COLO668 (cell line): ENCODE measurements around the gene SIRT3.
"Not testable (repeated sequence)": the region's sequence is repeated elsewhere in the genome, so short reads cannot be mapped to it uniquely, and the experiment has no call there.

ENCODE experiments used
- DNase-seq: peaks from one replicate; lab custom pipeline; 2025; ENCODE audit not compliant: unreplicated experiment; lab: John Stamatoyannopoulos, UW

The SIRT3 gene

DNA sequence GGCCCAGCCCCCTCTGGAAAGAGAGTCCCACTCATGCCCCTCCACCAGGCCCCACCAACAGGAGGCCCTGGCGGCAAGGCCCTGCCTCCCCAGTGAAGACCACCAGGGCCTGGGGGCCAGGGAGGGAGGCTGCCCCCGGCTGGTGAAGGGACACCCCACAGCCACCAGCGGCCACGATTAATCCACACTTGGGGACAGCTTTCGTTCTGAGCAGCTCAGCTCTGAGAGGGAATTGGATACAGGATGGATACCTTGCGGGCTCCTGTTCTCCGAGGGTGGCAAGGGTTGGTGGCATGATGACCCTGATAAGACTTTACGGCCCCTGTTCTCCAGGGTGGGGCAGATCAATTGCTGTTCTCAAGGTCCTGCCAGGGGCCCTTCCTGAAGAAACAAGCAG is 35.2 kb upstream of the SIRT3 start:
- DNase-seq, result no peak

DNA sequence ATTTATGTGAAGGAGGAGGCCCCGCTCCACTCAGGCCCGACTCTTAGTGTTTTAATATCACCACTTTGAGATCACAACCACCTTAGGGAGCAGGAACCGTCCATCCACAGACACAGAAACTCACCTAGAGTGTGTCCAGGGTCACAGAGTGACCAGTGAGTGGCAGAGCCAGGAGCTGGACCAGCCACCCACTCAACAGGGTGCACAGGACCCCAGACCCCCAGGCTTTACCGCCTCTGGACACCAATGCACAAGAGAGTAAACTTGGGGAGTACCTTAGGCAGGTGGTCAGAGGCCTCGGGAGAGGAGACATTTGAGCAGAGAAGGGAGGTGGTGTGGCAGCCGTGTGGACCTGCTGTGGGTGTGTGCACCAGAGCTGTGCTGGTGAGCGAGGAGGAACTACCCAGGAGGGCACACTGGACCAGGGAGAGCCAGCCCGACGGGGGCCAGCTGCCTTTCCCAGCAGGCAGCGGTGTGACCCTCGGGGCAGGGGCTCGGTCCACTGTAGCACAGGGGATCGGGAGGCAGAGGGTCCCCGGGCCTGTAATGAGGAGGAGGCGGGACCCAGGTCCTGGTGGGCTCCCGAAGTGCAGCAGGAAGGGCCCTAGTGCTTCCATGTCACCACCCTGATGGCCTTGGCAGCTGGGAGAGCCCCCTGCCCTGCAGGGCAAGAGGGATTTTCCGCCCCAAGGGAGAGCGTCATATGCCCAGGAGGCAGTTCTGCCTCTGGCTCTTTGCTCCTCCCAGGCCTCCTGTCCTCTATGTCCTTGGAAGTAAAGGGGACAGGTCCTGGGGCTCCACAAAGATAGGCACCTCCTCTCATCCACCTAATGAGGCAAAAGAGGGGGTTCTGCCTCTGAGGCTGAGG is 34.5 kb upstream of the SIRT3 start:
- DNase-seq, result no peak

DNA sequence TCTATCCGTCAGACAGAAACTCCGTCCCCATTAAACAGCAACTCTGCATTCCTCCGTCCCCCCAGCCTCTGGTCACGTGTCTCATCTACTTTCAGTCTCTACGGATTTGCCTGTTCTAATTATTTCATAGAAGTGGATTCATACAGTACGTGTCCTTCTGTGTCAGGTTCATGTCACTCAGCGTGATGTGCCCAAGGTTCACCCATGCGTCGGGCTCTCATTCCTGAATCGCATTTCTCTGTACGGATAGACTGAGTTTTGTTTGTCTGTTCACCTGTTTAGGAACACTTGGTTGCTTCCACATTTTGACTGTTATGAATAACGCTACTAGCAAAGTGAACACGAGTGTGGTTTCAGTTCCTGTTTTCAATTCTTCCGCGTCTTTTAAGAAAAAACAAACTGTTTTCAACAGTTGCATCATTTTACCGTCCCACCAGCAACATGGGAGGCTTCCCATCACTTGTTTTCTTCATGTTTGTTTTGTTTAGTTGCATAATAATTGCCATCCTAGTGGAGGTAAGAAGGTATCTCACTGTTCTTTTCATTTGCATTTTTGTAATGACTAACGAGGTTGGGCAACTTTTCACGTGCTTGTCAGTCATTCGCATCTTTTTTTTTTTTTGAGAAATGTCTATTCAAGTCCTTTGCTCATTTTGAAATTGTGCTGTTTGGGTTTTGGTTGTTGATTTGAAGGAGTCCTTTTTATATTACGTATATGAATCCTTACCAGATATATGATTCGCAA is 33.2 kb upstream of the SIRT3 start:
- DNase-seq, result no peak

DNA sequence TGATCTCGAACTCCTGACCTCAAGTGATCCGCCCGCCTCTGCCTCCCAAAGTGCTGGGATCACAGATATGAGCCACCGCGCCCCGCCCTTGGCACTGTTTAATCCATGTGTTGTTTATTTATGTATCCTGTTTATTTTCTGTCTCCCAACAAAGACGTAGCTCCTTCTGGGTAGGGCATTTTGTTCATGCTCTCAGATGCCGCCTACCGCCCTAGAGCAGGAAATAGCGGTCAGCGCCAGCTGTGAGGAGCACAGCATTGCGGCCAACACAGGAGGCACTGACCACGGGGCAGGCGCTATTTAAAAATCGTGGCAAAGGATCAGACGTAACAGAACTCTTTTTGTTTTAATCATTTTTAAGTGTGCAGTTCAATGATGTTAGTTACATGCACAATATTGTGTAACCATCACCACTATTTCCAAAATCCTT is 32.6 kb upstream of the SIRT3 start:
- DNase-seq, result not testable (repeated sequence)

DNA sequence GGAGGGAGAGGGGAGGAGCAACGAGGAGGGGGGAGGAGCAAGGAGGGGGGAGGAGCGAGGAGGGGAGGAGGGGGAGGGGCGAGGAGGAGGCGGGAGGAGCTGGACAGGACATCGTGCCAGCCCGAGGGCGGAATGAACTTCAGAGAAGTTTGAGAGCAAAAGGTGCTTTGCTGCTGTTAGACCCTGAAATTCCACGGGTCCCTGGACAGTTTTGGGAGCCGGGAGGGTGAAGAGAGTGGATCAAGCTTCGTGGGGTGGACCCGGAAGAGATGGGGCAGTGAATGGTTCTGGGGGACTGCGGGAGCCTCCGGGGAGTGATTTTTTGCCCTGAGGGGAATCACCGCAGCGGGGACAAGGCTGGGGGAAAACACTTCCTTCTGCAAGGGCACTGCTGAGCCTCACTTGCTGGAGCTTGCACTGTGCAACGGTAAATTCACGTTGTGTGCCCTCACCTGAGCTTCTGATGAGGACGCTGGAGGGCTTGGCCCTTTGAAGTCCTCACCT is 31.4 kb upstream of the SIRT3 start:
- no peak for DNase-seq

DNA sequence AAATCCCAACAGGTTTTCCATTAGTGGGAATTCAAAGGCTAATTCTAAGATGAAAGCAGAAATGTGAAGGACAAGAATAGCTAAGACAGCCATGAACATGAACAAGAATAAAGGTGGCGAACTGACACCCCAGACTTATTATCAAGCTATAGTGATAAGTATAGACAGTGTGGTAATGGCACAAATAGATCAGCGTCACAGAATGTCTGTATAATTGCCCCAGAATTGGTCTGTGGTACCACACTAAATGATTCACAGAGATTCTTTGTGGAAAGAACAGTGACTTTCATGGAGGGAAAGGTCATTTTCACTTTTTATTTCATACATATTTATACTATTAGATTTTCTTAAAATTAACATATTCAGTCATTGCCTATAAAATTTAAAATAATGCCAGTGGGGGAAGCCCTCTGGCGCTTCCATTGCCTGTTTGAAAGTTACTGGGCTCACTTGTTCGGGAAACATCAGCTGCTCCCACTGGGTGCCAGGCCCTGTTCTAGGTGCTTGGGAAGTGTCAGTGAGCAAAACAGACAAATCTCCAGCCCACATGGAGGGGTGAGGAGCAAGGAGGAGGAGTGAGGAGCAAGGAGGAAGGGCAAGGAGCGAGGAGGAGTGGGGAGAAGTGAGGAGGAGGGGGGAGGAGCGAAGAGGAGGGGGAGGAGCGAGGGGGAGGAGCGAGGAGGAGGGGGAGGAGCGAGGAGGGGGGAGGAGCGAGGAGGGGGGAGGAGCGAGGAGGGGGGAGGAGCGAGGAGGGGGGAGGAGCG is 30.7 kb upstream of the SIRT3 start:
- no peak for DNase-seq

DNA sequence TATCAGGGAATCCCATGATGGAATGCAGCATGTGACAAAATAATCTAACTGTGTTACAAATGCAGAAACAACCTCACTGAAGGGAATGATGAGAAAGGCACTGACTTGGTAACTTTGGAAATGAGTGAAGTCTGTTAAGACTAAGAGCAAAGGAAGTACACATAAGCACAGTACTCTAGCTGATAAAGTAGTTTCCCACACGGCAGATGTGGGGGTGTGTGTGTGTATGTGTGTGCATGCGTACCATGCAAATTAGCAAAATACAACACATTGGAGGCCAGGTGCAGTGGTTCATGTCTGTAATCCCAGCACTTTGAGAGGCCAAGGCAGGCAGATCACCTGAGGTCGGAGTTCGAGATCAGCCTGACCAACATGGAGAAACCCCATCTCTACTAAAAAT is 25.5 kb upstream of the SIRT3 start:
- DNase-seq, result no peak

DNA sequence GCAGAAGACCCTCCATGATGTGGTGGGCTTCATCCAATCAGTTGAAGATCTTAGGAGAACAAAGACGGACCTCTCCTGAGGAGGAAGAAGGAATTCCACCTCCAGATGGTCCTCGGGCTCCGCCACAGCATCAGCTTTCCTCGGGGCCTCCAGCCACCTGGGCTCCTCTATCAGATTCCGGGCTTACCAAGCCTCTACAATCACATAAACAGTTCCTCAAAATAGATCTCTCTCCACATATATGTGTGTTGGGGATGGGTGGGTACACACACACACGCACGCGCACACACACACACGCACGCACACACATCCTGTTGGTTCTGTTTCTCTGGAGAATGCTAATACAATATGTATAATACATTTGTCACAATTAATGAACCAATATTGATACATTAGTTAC is 23.3 kb upstream of the SIRT3 start:
- no peak for DNase-seq

DNA sequence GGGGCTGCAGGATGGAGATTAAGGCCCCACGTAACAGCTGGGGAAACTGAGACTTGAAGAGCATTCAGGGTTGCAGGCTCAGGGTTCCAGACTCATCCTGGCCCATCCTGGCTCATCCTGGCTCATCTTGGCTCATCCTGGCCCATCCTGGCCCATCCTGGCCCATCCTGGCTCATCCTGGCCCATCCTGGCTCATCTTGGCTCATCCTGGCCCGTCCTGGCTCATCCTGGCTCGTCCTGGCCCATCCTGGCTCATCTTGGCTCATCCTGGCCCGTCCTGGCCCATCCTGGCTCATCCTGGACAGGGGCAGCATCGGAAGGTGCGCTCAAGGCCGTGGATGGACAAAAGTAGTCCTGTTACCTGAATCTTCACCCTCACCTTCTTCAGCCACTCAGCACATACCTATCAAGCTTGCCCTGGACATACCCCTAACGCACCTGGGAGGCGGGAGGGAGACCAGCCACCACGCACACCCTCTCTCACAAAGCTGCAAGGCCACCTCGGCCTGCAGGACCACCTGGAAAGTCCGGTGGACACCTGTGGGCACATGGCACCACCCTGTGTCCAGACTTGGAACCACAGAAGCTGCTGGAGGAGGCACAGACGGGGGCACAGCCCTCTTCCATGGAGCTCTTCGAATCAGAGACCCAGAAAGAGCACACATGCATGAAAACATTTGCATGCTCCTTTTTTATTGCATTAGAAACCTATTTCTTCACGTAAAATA is 21.8 kb upstream of the SIRT3 start:
- no peak for DNase-seq

DNA sequence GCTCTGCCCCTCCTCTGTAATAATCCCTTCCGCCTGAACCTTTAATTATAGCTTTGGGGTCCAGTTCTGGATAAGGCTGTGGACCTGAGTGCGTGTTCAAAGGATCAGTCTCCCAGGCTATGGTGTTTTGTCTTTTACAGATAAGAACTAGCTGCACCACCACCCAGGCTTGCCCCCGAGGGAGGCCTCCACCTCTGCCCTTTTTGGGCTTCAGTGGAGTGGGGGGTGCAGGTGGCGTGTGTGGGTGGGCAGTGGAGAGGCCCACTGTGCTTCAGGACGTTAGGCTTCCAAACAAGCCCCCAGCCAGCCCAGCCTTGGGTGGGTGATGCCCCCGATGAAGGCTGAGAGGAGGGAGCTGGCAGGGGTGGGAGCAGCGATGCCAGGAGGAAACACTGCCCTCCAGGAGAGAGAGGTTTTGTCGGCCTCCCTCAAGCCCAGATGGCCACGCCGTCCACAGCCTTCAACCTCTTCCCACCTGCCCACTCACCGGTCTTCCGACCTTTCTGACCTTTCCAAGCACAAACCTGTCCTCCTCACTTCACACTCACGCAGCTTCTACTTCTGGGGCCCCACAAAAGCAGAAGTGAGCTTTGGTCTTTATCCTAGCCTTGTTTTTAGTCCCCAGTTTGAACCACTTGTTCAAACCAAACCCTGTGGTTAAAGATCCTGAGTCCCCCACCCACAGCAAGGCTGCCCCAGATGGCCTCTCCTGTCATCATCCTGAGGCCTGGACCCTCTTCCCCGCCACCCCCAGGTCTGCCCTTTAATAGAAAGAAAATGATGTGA is 21.0 kb upstream of the SIRT3 start:
- DNase-seq, result no peak

DNA sequence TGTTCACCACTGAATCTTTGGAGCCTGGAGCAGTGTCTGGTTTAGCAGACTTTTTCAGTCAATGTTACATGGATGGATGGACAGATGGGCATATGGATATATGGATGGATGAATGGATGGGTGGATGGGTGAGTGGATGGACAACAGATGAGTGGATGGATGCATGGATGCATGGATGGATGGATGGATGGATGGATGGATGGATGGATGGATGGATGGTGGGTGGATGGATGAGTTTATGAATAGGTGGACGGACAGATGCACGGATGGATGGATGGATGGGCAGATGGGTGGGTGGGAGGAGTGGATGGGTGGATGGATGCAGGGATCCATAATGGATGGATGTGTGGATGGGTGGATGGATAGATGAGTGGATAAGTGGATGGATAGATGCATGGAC is 19.7 kb upstream of the SIRT3 start:
- DNase-seq, result no peak

DNA sequence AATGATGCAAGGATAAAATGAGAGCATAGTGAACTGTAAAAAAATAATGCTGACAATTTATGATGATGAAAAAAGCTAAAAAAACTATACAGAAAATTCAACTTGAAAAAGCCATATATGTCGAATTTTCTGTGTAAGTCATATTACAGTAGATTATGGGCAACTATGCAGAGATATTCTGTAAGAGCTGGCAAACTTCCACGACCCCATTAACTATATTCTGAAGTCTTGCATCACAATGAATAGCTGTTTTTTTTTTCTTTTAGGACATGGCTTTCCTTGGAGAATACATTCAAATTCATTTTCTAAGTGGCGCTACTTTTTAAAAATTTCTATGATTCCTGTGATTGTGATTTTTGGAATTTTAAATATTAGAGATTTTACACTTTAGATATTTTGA is 19.0 kb upstream of the SIRT3 start:
- DNase-seq, result no peak

DNA sequence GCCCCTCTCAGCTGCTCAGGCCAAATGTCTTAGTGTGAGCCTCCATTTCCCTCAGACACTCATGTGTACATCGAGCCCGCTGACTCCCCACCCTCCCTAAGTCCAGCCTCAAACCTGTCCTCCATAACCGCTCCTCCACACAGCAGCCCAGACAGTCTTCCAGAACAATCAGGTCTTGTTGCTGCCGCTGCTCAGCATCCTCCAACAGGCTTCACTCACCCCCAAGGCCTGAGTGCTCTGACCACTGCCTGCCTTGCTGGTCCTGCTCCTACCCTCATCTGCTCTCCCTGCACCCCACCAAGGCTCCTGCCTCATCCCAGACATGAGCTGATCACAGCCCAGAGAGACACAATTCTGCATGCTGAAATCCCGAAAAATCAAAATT is 17.7 kb upstream of the SIRT3 start:
- DNase-seq, result no peak

DNA sequence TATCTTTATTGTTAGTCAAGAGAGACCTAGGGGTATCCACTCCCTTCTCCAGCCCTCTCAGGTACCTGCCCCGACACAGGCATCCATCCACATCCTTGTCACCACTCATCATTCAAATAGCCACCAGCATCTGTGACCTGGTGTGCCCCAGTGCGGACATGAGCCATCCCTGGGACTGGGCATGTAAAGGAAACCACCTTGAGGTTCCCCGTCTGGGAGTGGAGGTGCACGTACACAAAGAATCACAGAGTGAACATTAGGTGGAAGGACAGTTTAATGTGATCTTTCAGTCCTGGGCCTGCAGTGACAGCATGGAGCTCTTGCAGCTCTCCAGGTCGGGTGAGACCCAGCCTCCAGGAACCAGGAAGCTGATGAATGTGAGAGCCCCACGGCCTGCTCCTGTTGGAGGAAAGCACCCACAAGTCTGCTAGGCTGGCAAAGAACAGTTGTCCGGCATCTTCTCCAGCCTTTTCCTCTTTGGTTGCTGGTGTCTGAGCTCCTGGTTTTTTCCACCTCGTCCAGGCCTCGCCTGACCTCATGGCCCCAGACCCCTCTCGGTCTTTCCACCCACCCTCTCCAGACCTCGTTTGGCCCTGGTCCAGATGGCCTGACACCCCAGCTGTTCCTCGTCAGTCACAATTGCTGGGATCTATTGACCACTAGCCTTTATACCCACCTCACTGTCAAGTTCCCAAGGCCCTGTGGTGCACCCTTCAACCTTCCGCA is 17.2 kb upstream of the SIRT3 start:
- no peak for DNase-seq

DNA sequence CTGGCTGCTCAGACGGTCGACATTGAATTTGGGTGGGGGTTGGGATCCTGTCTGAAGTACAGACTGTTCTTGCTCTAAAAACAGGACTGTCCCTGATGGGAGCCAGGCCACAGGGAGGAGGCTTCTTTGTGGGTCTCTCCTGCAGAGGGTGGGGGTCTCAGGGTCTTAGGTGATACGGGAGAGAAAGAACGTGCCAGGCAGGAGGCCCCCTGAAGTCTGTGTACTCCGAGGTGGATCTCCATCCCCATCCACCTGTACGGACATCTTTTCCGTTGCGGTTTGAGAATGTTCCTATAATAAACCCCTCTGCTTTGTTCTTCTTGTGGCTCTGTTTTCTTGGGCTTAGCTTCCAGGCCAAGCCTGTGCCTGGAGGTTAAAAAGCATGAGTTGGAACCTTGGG is 16.5 kb upstream of the SIRT3 start:
- no peak for DNase-seq

DNA sequence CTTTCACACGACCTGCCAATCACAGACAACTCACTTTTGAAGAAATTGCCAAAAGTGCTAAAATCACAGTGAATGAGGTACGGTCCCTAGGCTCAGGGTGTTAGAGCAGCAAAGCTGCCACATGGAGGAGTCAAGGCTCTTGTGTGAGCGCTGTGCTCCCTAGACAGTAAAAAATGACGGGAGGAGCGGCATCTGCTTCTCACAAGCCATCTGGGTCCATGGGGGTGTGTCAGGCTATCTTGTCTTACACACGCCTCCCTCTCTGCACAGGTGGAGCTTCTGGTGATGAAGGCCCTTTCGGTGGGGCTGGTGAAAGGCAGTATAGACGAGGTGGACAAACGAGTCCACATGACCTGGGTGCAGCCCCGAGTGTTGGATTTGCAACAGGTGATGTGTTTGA is 15.4 kb upstream of the SIRT3 start:
- no peak for DNase-seq

DNA sequence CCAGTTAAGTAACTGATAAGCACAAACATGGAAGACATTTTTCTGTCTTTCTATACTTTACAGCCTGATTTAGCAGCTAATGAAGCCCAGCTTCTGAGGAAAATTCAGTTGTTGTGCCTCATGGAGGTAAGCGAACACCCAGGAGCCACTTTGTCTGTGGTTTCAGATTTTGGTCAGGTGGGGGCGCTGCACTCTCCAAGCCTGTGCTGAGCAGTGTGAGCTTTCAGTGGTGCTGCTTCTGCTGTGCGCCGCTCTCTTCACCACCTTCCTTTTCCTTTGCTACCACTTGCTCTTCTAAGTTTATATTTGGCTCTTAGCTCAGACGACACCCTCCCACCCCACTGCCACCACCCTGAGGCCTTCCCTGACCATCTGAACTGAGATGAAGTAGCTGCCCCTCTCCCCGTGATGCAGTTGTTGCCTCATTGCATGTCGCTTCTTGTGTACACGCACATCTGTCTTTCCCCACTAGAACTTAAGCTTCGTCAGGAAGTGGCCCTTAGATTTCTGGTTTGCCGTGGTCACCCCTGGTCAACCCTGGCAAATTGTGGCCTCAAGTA is 14.7 kb upstream of the SIRT3 start:
- peak; percentile 0 for DNase-seq

DNA sequence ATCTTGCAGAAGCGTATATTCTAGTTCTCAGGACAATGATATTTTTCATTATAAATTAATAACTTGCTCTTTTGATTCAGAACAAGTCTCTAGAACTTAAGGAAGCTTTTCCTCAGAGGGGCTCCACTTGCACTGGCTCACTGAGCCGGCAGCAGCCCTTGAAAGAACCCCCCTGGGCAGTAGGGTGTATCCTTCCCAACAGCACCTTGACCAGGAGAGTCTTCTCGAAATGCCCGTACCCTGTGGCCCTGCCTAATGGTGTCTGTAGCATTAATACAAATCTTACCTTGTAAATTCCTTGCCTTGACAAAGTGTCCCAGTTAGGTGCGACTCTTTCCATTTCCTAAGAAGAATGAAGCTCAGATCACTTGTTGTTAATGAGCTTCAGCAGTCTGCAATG is 14.1 kb upstream of the SIRT3 start:
- DNase-seq, result no peak

DNA sequence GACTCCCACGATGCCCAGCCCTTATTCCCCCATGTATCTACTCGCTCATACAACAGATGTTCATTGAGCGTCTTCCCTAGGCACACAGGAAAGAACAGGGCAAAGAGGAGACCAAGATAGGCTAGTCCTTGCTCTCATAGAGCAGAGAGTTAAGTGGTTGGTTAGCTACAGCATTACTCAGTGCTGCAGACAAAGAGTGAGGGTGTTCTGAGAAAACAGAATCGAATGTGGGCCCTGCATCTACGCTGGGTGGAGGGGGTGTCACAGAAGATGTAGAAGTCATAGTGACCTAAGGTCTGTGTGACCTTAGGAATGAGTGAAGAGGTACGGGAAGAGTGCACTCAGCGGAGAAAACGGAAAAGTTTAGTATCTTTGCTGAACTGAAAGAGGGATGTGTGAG is 12.9 kb upstream of the SIRT3 start:
- no peak for DNase-seq
